ENCODE results near the gene BRCA1. TPM values are rescaled to one million over a fixed set of nuclear protein-coding genes. Genes with fewer than 3 reads are reported as not detected.

The BRCA1 gene
- total RNA-seq, 1 donor from 2014 or later = 6.0 TPM

DNA sequence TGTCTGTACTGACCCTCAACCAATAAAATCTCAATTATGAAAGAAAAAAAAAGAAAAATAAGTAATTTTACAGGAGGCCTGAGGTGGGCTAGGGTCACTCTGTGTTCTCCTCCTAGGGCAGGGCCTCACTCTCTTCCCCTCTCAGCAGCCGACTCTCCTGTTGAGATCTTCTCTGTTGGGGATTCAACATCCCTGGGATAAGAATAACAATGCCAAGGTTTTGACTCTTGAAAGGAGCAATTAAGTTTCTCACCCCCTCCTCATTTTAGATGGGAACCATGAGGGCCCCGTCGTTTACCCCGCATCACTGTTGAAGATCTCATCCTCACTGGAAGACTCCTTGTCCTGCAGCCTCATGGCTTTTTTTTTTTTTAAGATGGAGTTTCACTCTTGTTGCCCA is 21.5 kb upstream of the BRCA1 start:
- H3K36me3 Mint-ChIP-seq (ENCODE audit: low read depth, unreplicated experiment) = peaks cover 5% of the 10 kb centered on the region
- no peak overlapping the region for H3K27ac ChIP-seq (ENCODE audit: low read depth, low read length)
- TF ChIP-seq EZH2 (IDR thresholded peaks at IDR 0.05; ENCODE audit: insufficient read depth, low read length) = no peak
- TF ChIP-seq, protein P1, sequence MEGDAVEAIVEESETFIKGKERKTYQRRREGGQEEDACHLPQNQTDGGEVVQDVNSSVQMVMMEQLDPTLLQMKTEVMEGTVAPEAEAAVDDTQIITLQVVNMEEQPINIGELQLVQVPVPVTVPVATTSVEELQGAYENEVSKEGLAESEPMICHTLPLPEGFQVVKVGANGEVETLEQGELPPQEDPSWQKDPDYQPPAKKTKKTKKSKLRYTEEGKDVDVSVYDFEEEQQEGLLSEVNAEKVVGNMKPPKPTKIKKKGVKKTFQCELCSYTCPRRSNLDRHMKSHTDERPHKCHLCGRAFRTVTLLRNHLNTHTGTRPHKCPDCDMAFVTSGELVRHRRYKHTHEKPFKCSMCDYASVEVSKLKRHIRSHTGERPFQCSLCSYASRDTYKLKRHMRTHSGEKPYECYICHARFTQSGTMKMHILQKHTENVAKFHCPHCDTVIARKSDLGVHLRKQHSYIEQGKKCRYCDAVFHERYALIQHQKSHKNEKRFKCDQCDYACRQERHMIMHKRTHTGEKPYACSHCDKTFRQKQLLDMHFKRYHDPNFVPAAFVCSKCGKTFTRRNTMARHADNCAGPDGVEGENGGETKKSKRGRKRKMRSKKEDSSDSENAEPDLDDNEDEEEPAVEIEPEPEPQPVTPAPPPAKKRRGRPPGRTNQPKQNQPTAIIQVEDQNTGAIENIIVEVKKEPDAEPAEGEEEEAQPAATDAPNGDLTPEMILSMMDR (IDR thresholded peaks at IDR 0.05; ENCODE audit: insufficient read depth, low read depth, low read length) = no peak
- no peak overlapping the region for H3K4me3 Mint-ChIP-seq (ENCODE audit: unreplicated experiment)
- no peaks in the 10 kb centered on the region for H3K27me3 Mint-ChIP-seq (ENCODE audit: low read depth, unreplicated experiment)
- H3K4me1 ChIP-seq (ENCODE audit: insufficient read depth, low read length) = no peaks in the 10 kb centered on the region
- H3K4me3 ChIP-seq (ENCODE audit: insufficient read depth, low read depth, low read length) = no peak overlapping the region
- no peak overlapping the region for H2AFZ ChIP-seq (ENCODE audit: low read depth, low read length)
- no peak overlapping the region for H3K4me2 ChIP-seq (ENCODE audit: low read length)
- no peaks in the 10 kb centered on the region for H3K79me2 ChIP-seq (ENCODE audit: insufficient read depth, low read length)
- DNase-seq (ENCODE audit: low read depth) (no peak), FAIRE-seq (no peak)
- no peaks in the 10 kb centered on the region for H3K36me3 ChIP-seq (ENCODE audit: insufficient read depth, low read length)
- H3K27me3 ChIP-seq (ENCODE audit: insufficient read depth, low read length) = no peaks in the 10 kb centered on the region
- H3K9me3 ChIP-seq (ENCODE audit: insufficient read depth, low read depth, low read length) = no peaks in the 10 kb centered on the region
- H3K27ac Mint-ChIP-seq (ENCODE audit: unreplicated experiment) = no peak overlapping the region
- H3K4me1 Mint-ChIP-seq (ENCODE audit: low read depth, unreplicated experiment) = no peaks in the 10 kb centered on the region
- no peak overlapping the region for H3K9ac ChIP-seq (ENCODE audit: low read length)
- no peaks in the 10 kb centered on the region for H3K9me3 Mint-ChIP-seq (ENCODE audit: unreplicated experiment)
- H4K20me1 ChIP-seq (ENCODE audit: insufficient read depth, low read length) = no peaks in the 10 kb centered on the region

DNA sequence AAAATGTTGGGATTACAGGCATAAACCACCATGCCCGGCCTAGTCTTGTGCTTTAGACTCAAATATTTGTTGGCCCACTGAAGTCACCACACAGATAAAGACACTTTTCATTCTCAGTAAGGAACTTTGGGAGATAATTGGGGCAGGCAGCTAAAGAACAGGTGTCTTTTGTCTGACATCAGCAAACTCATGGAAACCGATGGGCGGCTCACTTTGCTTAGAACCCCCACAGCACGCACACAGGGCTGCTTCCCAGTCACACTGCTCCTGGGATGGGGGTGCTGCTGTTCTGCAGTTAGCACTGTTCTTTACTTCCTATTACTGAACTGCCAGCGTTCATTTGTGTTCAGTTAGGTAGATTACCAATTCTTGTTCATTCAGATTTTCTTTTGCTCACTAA is 18.0 kb upstream of the BRCA1 start:
- Histone ChIP-seq H4K20me1 (ENCODE audit: insufficient read depth, low read length) (no peaks in the 10 kb centered on the region), H3K4me3 (ENCODE audit: insufficient read depth, low read depth, low read length) (no peak overlapping the region), H3K27ac (ENCODE audit: low read depth, low read length) (no peak overlapping the region), H3K79me2 (ENCODE audit: insufficient read depth, low read length) (no peaks in the 10 kb centered on the region), H2AFZ (ENCODE audit: low read depth, low read length) (no peak overlapping the region), H3K9ac (ENCODE audit: low read length) (no peak overlapping the region), H3K4me2 (ENCODE audit: low read length) (no peak overlapping the region), H3K4me1 (ENCODE audit: insufficient read depth, low read length) (no peaks in the 10 kb centered on the region), H3K9me3 (ENCODE audit: insufficient read depth, low read depth, low read length) (no peaks in the 10 kb centered on the region), H3K36me3 (ENCODE audit: insufficient read depth, low read length) (no peaks in the 10 kb centered on the region), H3K27me3 (ENCODE audit: insufficient read depth, low read length) (no peaks in the 10 kb centered on the region)
- no peaks in the 10 kb centered on the region for H3K9me3 Mint-ChIP-seq (ENCODE audit: unreplicated experiment)
- H3K4me3 Mint-ChIP-seq (ENCODE audit: unreplicated experiment) = no peak overlapping the region
- H3K27ac Mint-ChIP-seq (ENCODE audit: unreplicated experiment) = no peak overlapping the region
- no peaks in the 10 kb centered on the region for H3K4me1 Mint-ChIP-seq (ENCODE audit: low read depth, unreplicated experiment)
- TF ChIP-seq EZH2 (IDR thresholded peaks at IDR 0.05; ENCODE audit: insufficient read depth, low read length) = no peak
- TF ChIP-seq, protein P1 (IDR thresholded peaks at IDR 0.05; ENCODE audit: insufficient read depth, low read depth, low read length) = no peak
- no peak for FAIRE-seq
- DNase-seq (ENCODE audit: low read depth) = no peak
- H3K36me3 Mint-ChIP-seq (ENCODE audit: low read depth, unreplicated experiment) = peaks cover under 1% of the 10 kb centered on the region
- no peaks in the 10 kb centered on the region for H3K27me3 Mint-ChIP-seq (ENCODE audit: low read depth, unreplicated experiment)

DNA sequence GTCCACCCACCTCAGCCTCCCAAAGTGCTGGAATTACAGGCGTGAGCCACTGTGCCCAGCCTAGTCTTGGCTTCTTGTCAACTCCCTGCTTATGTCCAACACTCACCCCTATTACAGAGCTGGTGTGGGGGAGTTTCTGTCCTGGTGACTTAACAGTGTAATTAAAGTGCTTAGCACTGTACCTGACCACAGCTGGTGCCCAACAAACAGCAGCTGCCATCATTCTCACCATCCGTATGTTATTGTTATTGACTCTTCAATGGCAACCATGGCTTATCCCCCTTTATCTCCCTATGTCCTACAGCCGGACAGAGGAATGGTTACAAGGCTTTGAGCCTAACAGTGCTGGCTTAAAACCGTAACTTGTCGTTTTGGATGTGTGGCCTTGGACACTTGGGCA is 17.0 kb upstream of the BRCA1 start:
- Mint-ChIP-seq H3K4me1 (ENCODE audit: low read depth, unreplicated experiment) (no peaks in the 10 kb centered on the region), H3K4me3 (ENCODE audit: unreplicated experiment) (no peak overlapping the region), H3K27me3 (ENCODE audit: low read depth, unreplicated experiment) (no peaks in the 10 kb centered on the region), H3K9me3 (ENCODE audit: unreplicated experiment) (no peaks in the 10 kb centered on the region), H3K36me3 (ENCODE audit: low read depth, unreplicated experiment) (no peaks in the 10 kb centered on the region), H3K27ac (ENCODE audit: unreplicated experiment) (no peak overlapping the region)
- FAIRE-seq (no peak), DNase-seq (ENCODE audit: low read depth) (no peak)
- H3K4me3 ChIP-seq (ENCODE audit: insufficient read depth, low read depth, low read length) = no peak overlapping the region
- no peak overlapping the region for H3K9ac ChIP-seq (ENCODE audit: low read length)
- no peaks in the 10 kb centered on the region for H3K4me1 ChIP-seq (ENCODE audit: insufficient read depth, low read length)
- H3K79me2 ChIP-seq (ENCODE audit: insufficient read depth, low read length) = no peaks in the 10 kb centered on the region
- H3K27ac ChIP-seq (ENCODE audit: low read depth, low read length) = no peak overlapping the region
- TF ChIP-seq EZH2 (IDR thresholded peaks at IDR 0.05; ENCODE audit: insufficient read depth, low read length) = no peak
- TF ChIP-seq, protein P1 (IDR thresholded peaks at IDR 0.05; ENCODE audit: insufficient read depth, low read depth, low read length) = no peak
- no peak overlapping the region for H3K4me2 ChIP-seq (ENCODE audit: low read length)
- no peaks in the 10 kb centered on the region for H3K27me3 ChIP-seq (ENCODE audit: insufficient read depth, low read length)
- H3K9me3 ChIP-seq (ENCODE audit: insufficient read depth, low read depth, low read length) = no peaks in the 10 kb centered on the region
- no peaks in the 10 kb centered on the region for H3K36me3 ChIP-seq (ENCODE audit: insufficient read depth, low read length)
- no peaks in the 10 kb centered on the region for H4K20me1 ChIP-seq (ENCODE audit: insufficient read depth, low read length)
- H2AFZ ChIP-seq (ENCODE audit: low read depth, low read length) = no peak overlapping the region

All from astrocyte (in vitro differentiated cells and primary cell).